Measurements from ENCODE around the gene CTBP1.

The CTBP1 gene

GRCh38 chr4:1261107-1261928, 12.4 kb upstream of the CTBP1 start:
- no peak overlapping the region for H2AFZ ChIP-seq (ENCODE audit: low read length)
- peaks cover 5% of the 10 kb centered on the region; the same call in 1 of the 2 replicates for H3K9me3 ChIP-seq (ENCODE audit: insufficient read depth, low read depth, low read length)
- H3K27me3 ChIP-seq (ENCODE audit: insufficient read depth, low read length, poor library complexity, severe bottlenecking): no peaks in the 10 kb centered on the region
- no peak overlapping the region for H3K9ac ChIP-seq (ENCODE audit: low read depth, low read length, poor library complexity, severe bottlenecking)
- no peak overlapping the region for H3K4me3 ChIP-seq (ENCODE audit: low read length, poor library complexity, severe bottlenecking)
- no peak overlapping the region for H3K4me2 ChIP-seq (ENCODE audit: low read depth, low read length, poor library complexity, severe bottlenecking)
- H3K79me2 ChIP-seq (ENCODE audit: insufficient read depth, low read length): no peaks in the 10 kb centered on the region
- H3F3A ChIP-seq (ENCODE audit: low read depth): no peaks in the 10 kb centered on the region
- no peaks in the 10 kb centered on the region for H3K9me2 ChIP-seq (replicated peaks; ENCODE audit: low read depth, low read length)
- TF ChIP-seq EZH2phosphoT487 (IDR thresholded peaks at IDR 0.05; ENCODE audit: borderline replicate concordance): no peak
- no peak for TF ChIP-seq CTCF (conservative IDR thresholded peaks at IDR 0.05; ENCODE audit: low read length)
- H3K36me3 ChIP-seq (ENCODE audit: insufficient read depth, low read length): no peaks in the 10 kb centered on the region
- H4K20me1 ChIP-seq (ENCODE audit: insufficient read depth, low read length, poor library complexity, severe bottlenecking): no peaks in the 10 kb centered on the region
- H3K4me1 ChIP-seq (ENCODE audit: insufficient read depth, low read length, poor library complexity, severe bottlenecking): no peaks in the 10 kb centered on the region

GRCh38 chr4:1260418-1261106, 11.6 kb upstream of the CTBP1 start:
- Histone ChIP-seq H3K36me3 (ENCODE audit: insufficient read depth, low read length) (no peaks in the 10 kb centered on the region), H4K20me1 (ENCODE audit: insufficient read depth, low read length, poor library complexity, severe bottlenecking) (no peaks in the 10 kb centered on the region), H3K79me2 (ENCODE audit: insufficient read depth, low read length) (no peaks in the 10 kb centered on the region), H2AFZ (ENCODE audit: low read length) (no peak overlapping the region), H3K4me3 (ENCODE audit: low read length, poor library complexity, severe bottlenecking) (no peak overlapping the region), H3K9me3 (ENCODE audit: insufficient read depth, low read depth, low read length) (peaks cover 5% of the 10 kb centered on the region; the same call in 1 of the 2 replicates), H3F3A (ENCODE audit: low read depth) (no peaks in the 10 kb centered on the region), H3K4me1 (ENCODE audit: insufficient read depth, low read length, poor library complexity, severe bottlenecking) (no peaks in the 10 kb centered on the region), H3K4me2 (ENCODE audit: low read depth, low read length, poor library complexity, severe bottlenecking) (no peak overlapping the region), H3K9ac (ENCODE audit: low read depth, low read length, poor library complexity, severe bottlenecking) (no peak overlapping the region), H3K27me3 (ENCODE audit: insufficient read depth, low read length, poor library complexity, severe bottlenecking) (no peaks in the 10 kb centered on the region), H3K9me2 (replicated peaks; ENCODE audit: low read depth, low read length) (no peaks in the 10 kb centered on the region)
- TF ChIP-seq EZH2phosphoT487 (IDR thresholded peaks at IDR 0.05; ENCODE audit: borderline replicate concordance) (no peak), CTCF (conservative IDR thresholded peaks at IDR 0.05; ENCODE audit: low read length) (no peak)

GRCh38 chr4:1259966-1260365, 11.0 kb upstream of the CTBP1 start:
- no peak overlapping the region for H3K9ac ChIP-seq (ENCODE audit: low read depth, low read length, poor library complexity, severe bottlenecking)
- H3K9me3 ChIP-seq (ENCODE audit: insufficient read depth, low read depth, low read length): peaks cover 5% of the 10 kb centered on the region; the same call in 1 of the 2 replicates
- H4K20me1 ChIP-seq (ENCODE audit: insufficient read depth, low read length, poor library complexity, severe bottlenecking): no peaks in the 10 kb centered on the region
- no peaks in the 10 kb centered on the region for H3K9me2 ChIP-seq (replicated peaks; ENCODE audit: low read depth, low read length)
- TF ChIP-seq EZH2phosphoT487 (IDR thresholded peaks at IDR 0.05; ENCODE audit: borderline replicate concordance) (no peak), CTCF (conservative IDR thresholded peaks at IDR 0.05; ENCODE audit: low read length) (no peak)
- H3K4me1 ChIP-seq (ENCODE audit: insufficient read depth, low read length, poor library complexity, severe bottlenecking): no peaks in the 10 kb centered on the region
- no peaks in the 10 kb centered on the region for H3F3A ChIP-seq (ENCODE audit: low read depth)
- no peaks in the 10 kb centered on the region for H3K79me2 ChIP-seq (ENCODE audit: insufficient read depth, low read length)
- H3K36me3 ChIP-seq (ENCODE audit: insufficient read depth, low read length): no peaks in the 10 kb centered on the region
- H2AFZ ChIP-seq (ENCODE audit: low read length): no peak overlapping the region
- no peak overlapping the region for H3K4me3 ChIP-seq (ENCODE audit: low read length, poor library complexity, severe bottlenecking)
- no peaks in the 10 kb centered on the region for H3K27me3 ChIP-seq (ENCODE audit: insufficient read depth, low read length, poor library complexity, severe bottlenecking)
- H3K4me2 ChIP-seq (ENCODE audit: low read depth, low read length, poor library complexity, severe bottlenecking): no peak overlapping the region
